Keratinocyte (primary cell): ENCODE results near the gene MRPS5. TPM values are rescaled to one million over a fixed set of nuclear protein-coding genes. Genes with fewer than 3 reads are reported as not detected.

Source experiments
- DNase-seq: peaks from one replicate; pipeline ENCODE4 v3.0.0-alpha.2; 2011; ENCODE audit warnings: low read depth, missing footprints, low spot score
- FAIRE-seq: peaks from 2 replicates; lab custom pipeline; 2011; peaks lifted over from hg19 to GRCh38; lab: Jason Lieb, UNC
- H2AFZ ChIP-seq: 2 replicates; pipeline ENCODE4 v1.6.0; 2012; ENCODE audit warnings: low read length, control low read depth, inconsistent platforms; ENCODE audit not compliant: control insufficient read depth
- H3K27ac ChIP-seq: 2 replicates; pipeline ENCODE4 v1.5.1; 2011; ENCODE audit warnings: low read length; ENCODE audit not compliant: control insufficient read depth, insufficient read depth
- H3K27me3 ChIP-seq: 3 replicates; pipeline ENCODE4 v1.6.0; 2011; ENCODE audit warnings: low read length; ENCODE audit not compliant: control insufficient read depth, insufficient read depth; ENCODE audit errors: extremely low read depth
- H3K36me3 ChIP-seq, 2 experiments: 2 replicates in 1 of 2; 3 replicates in 1 of 2; pipeline ENCODE4 v1.5.1; 2011; ENCODE audit warnings: low read length in 2 of 2, mild to moderate bottlenecking in 1 of 2; ENCODE audit not compliant: control insufficient read depth in 2 of 2, insufficient read depth in 2 of 2; ENCODE audit errors: extremely low read depth in 1 of 2
- H3K4me1 ChIP-seq: 3 replicates; pipeline ENCODE4 v1.5.1; 2011; ENCODE audit warnings: low read length; ENCODE audit not compliant: control insufficient read depth, insufficient read depth; ENCODE audit errors: extremely low read depth
- H3K4me2 ChIP-seq: 3 replicates; pipeline ENCODE4 v1.6.0; 2011; ENCODE audit warnings: low read depth, low read length; ENCODE audit not compliant: control insufficient read depth, insufficient read depth; ENCODE audit errors: extremely low read depth
- H3K4me3 ChIP-seq, 3 experiments: fragments of 200-600 bp in 1 of 3; sonication (generic) in 1 of 3; 2 replicates in 2 of 3; 3 replicates in 1 of 3; pipeline ENCODE4 v1.5.1; 2011 to 2016; ENCODE audit warnings: low read length in 3 of 3, mild to moderate bottlenecking in 3 of 3, control low read depth in 2 of 3, inconsistent platforms in 1 of 3, low read depth in 1 of 3, mixed read lengths in 1 of 3, mixed run types in 1 of 3, moderate library complexity in 1 of 3; ENCODE audit not compliant: control insufficient read depth in 2 of 3, insufficient read depth in 2 of 3; ENCODE audit errors: extremely low read depth in 1 of 3
- H3K79me2 ChIP-seq: 2 replicates; pipeline ENCODE4 v1.6.0; 2012; ENCODE audit warnings: low read length; ENCODE audit not compliant: control insufficient read depth, insufficient read depth
- H3K9ac ChIP-seq: 3 replicates; pipeline ENCODE4 v1.6.0; 2011; ENCODE audit warnings: low read length; ENCODE audit not compliant: control insufficient read depth, insufficient read depth; ENCODE audit errors: extremely low read depth
- H3K9me1 ChIP-seq: 3 replicates; pipeline ENCODE4 v1.6.0; 2011; ENCODE audit warnings: low read length; ENCODE audit not compliant: control insufficient read depth, insufficient read depth; ENCODE audit errors: extremely low read depth
- H3K9me3 ChIP-seq: 2 replicates; pipeline ENCODE4 v1.5.1; 2012; ENCODE audit warnings: low read depth, low read length; ENCODE audit not compliant: control insufficient read depth
- H4K20me1 ChIP-seq: 3 replicates; pipeline ENCODE4 v1.6.0; 2011; ENCODE audit warnings: low read length; ENCODE audit not compliant: control insufficient read depth, insufficient read depth; ENCODE audit errors: extremely low read depth
- EZH2 ChIP-seq: IDR thresholded peaks from one replicate; pipeline ENCODE4 v1.6.1; 2012; ENCODE audit warnings: inconsistent platforms, mild to moderate bottlenecking, low read length, moderate library complexity
- dilution Hi-C: fragments of 300-500 bp; cut with MboI; formaldehyde crosslinking; loops from one replicate; pipeline ENCODE4 v1.7.0; 2020; ENCODE audit warnings: low sequenced_read_pairs; ENCODE audit not compliant: extremely low pct_ligation_motif_present
- polyA plus RNA-seq, 5 experiments: library from polyadenylated mRNA; depleted of rRNA in 3 of 5; stranded (reverse) in 3 of 5; stranded (forward) in 1 of 5; unstranded in 1 of 5; fragments of >200 nt; gene quantifications; 1 replicate in 1 of 5; 2 replicates in 3 of 5; 3 replicates in 1 of 5; pipeline versions ENCODE4 v1.2.1 to v1.2.3, GENCODE V29; 2011 to 2012; ENCODE audit warnings: missing spikeins in 2 of 5, low read depth in 1 of 5, low replicate concordance in 1 of 5
- TF ChIP-seq, protein P1 (sequence below), 3 experiments: IDR thresholded peaks in 1 of 3; conservative IDR thresholded peaks in 1 of 3; optimal IDR thresholded peaks in 1 of 3; 2 replicates in 2 of 3; 3 replicates in 1 of 3; pipeline versions ENCODE3 to v1.5.1; 2011; ENCODE audit warnings: low read length in 3 of 3, mild to moderate bottlenecking in 3 of 3, moderate library complexity in 2 of 3, control low read depth in 1 of 3, inconsistent platforms in 1 of 3; ENCODE audit not compliant: insufficient read depth in 2 of 3; ENCODE audit errors: extremely low read depth in 1 of 3

Gene MRPS5
- polyA plus RNA-seq, 1 donor (not counting 4 experiments of a cell fraction or from before 2014, with no cell fraction given) = 64.9 TPM

- Histone ChIP-seq H4K20me1 (no peaks in the 10 kb centered on the region), H3K9me1 (no peaks in the 10 kb centered on the region), H3K9me3 (no peaks in the 10 kb centered on the region), H3K4me2 (no peak overlapping the region), H3K4me1 (peaks cover 4% of the 10 kb centered on the region), H3K27me3 (peaks cover 8% of the 10 kb centered on the region), H3K36me3 (no peaks in the 10 kb centered on the region), H3K9ac (no peak overlapping the region), H3K27ac (no peak overlapping the region), H2AFZ (no peak overlapping the region), H3K4me3 (no peak overlapping the region), H3K79me2 (no peaks in the 10 kb centered on the region)
- no peak for FAIRE-seq
- dilution Hi-C loops = no loop called here
- no peak for DNase-seq
- TF ChIP-seq, protein P1, sequence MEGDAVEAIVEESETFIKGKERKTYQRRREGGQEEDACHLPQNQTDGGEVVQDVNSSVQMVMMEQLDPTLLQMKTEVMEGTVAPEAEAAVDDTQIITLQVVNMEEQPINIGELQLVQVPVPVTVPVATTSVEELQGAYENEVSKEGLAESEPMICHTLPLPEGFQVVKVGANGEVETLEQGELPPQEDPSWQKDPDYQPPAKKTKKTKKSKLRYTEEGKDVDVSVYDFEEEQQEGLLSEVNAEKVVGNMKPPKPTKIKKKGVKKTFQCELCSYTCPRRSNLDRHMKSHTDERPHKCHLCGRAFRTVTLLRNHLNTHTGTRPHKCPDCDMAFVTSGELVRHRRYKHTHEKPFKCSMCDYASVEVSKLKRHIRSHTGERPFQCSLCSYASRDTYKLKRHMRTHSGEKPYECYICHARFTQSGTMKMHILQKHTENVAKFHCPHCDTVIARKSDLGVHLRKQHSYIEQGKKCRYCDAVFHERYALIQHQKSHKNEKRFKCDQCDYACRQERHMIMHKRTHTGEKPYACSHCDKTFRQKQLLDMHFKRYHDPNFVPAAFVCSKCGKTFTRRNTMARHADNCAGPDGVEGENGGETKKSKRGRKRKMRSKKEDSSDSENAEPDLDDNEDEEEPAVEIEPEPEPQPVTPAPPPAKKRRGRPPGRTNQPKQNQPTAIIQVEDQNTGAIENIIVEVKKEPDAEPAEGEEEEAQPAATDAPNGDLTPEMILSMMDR (optimal IDR thresholded peaks at IDR 0.05 in 1 of 3, IDR thresholded peaks at IDR 0.05 in 1 of 3, conservative IDR thresholded peaks at IDR 0.05 in 1 of 3; ENCODE audit: extremely low read depth in 1 of 3, insufficient read depth in 2 of 3, low read length in 3 of 3) = no peak
- no peak for TF ChIP-seq EZH2
These were observed 65.6 kb downstream of the MRPS5 start for GRCh38 chr2:95056044-95056443.

DNA sequence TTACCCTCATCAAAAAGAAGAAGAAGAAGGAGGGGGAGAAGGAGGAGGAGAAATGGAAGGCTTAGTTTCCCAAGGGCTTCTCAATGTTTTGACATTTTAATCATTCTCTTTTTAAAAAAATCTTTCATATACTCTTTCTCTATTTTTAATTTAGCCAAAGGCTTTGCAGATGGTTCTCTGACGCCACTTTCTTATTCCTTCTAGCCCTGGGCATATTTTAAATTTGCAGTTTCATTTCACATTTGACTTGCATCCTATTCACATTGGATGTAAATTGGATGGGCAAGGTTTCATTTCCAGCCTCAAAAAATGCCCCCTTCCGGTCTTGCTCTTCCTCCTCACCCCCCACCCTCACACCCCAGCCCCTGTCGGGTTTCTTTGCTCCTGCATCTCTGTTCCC, 66.3 kb downstream of the MRPS5 start:
- H3K27me3 ChIP-seq = peaks cover 8% of the 10 kb centered on the region
- no peaks in the 10 kb centered on the region for H3K79me2 ChIP-seq
- TF ChIP-seq EZH2 = no peak
- TF ChIP-seq, protein P1 (optimal IDR thresholded peaks at IDR 0.05 in 1 of 3, IDR thresholded peaks at IDR 0.05 in 1 of 3, conservative IDR thresholded peaks at IDR 0.05 in 1 of 3; ENCODE audit: extremely low read depth in 1 of 3, insufficient read depth in 2 of 3, low read length in 3 of 3) = no peak
- H3K9me3 ChIP-seq = no peaks in the 10 kb centered on the region
- H3K36me3 ChIP-seq = no peaks in the 10 kb centered on the region
- peaks cover 4% of the 10 kb centered on the region for H3K4me1 ChIP-seq
- no peak overlapping the region for H3K27ac ChIP-seq
- FAIRE-seq (no peak), DNase-seq (no peak)
- H3K9me1 ChIP-seq = no peaks in the 10 kb centered on the region
- no peak overlapping the region for H3K9ac ChIP-seq
- H2AFZ ChIP-seq = no peak overlapping the region
- H3K4me2 ChIP-seq = no peak overlapping the region
- dilution Hi-C loops = no loop called here
- H3K4me3 ChIP-seq = no peak overlapping the region
- no peaks in the 10 kb centered on the region for H4K20me1 ChIP-seq
